ENCODE measurements around the gene FGFBP3.

Gene FGFBP3

GRCh38 chr10:91944880-91945630 lies 35.8 kb upstream of the FGFBP3 start:
- no peak overlapping the region for H3K4me3 ChIP-seq (ENCODE audit: severe bottlenecking)
- H3K9me3 ChIP-seq (ENCODE audit: severe bottlenecking) = no peaks in the 10 kb centered on the region
- H3K27ac ChIP-seq (ENCODE audit: poor library complexity, severe bottlenecking) = no peak overlapping the region
- no peaks in the 10 kb centered on the region for H3K4me1 ChIP-seq (ENCODE audit: insufficient read depth, poor library complexity, severe bottlenecking)
- DNase-seq (ENCODE audit: low spot score) = no peak
- ATAC-seq (ENCODE audit: low read depth) = no peak
- H3K27me3 ChIP-seq (ENCODE audit: insufficient read depth, poor library complexity, severe bottlenecking) = no peaks in the 10 kb centered on the region
- TF ChIP-seq CTCF (IDR thresholded peaks at IDR 0.05; ENCODE audit: poor library complexity, severe bottlenecking) = no peak
- peaks cover 55% of the 10 kb centered on the region for H3K36me3 ChIP-seq (ENCODE audit: low read depth)

GRCh38 chr10:91941426-91941825 lies 32.1 kb upstream of the FGFBP3 start:
- no peak for TF ChIP-seq CTCF (IDR thresholded peaks at IDR 0.05; ENCODE audit: poor library complexity, severe bottlenecking)
- DNase-seq (ENCODE audit: low spot score) = no peak
- Histone ChIP-seq H3K9me3 (ENCODE audit: severe bottlenecking) (no peaks in the 10 kb centered on the region), H3K4me1 (ENCODE audit: insufficient read depth, poor library complexity, severe bottlenecking) (peaks cover under 1% of the 10 kb centered on the region), H3K4me3 (ENCODE audit: severe bottlenecking) (no peak overlapping the region), H3K36me3 (ENCODE audit: low read depth) (peaks cover 65% of the 10 kb centered on the region), H3K27me3 (ENCODE audit: insufficient read depth, poor library complexity, severe bottlenecking) (no peaks in the 10 kb centered on the region), H3K27ac (ENCODE audit: poor library complexity, severe bottlenecking) (no peak overlapping the region)
- no peak for ATAC-seq (ENCODE audit: low read depth)

DNA sequence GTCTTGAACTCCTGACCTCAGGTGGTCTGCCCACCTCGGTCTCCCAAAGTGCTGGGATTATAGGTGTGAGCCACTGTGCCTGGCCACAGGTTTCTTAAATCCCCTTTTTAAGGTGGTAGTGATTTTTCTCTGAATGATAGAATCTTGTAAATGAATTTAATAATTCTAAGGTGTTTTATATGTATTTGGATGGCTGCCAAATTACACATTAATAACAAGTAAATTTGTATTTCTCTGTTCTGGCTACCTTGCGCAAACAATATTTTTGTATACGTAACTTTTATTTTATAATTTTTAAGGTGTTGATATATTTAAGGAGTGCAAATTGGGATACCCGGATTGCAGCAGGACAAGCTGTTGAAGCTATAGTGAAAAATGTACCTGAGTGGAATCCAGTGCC lies 30.4 kb upstream of the FGFBP3 start:
- H3K36me3 ChIP-seq (ENCODE audit: low read depth) = peaks cover 59% of the 10 kb centered on the region

DNA sequence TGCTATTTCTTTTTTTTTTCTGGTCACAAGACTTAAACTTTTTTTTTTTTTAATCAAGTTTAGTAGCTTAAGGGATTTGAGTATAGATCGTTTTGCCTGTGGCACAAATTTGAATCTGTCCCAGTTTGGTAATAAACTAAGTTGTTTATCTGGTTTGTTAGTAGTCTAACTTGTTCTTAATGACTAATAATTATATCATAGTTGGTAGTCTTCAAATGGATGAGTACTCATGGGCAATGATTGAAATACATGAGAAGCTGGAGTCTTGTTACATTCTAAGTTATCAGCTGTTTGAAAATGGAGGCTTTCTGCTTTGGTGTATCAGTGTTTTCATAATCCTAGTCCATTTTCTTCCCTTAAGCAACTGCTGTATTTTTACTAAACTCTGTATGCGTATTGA lies 26.6 kb upstream of the FGFBP3 start:
- H3K4me3 ChIP-seq (ENCODE audit: severe bottlenecking) = no peak overlapping the region

More for the DNA sequence above, 30.4 kb upstream of the FGFBP3 start:
- no peak for TF ChIP-seq CTCF (IDR thresholded peaks at IDR 0.05; ENCODE audit: poor library complexity, severe bottlenecking)
- H3K9me3 ChIP-seq (ENCODE audit: severe bottlenecking) = no peaks in the 10 kb centered on the region
- ATAC-seq (ENCODE audit: low read depth) (no peak), DNase-seq (ENCODE audit: low spot score) (no peak)
- no peak overlapping the region for H3K27ac ChIP-seq (ENCODE audit: poor library complexity, severe bottlenecking)
- peaks cover 12% of the 10 kb centered on the region for H3K4me1 ChIP-seq (ENCODE audit: insufficient read depth, poor library complexity, severe bottlenecking)
- no peaks in the 10 kb centered on the region for H3K27me3 ChIP-seq (ENCODE audit: insufficient read depth, poor library complexity, severe bottlenecking)
- no peak overlapping the region for H3K4me3 ChIP-seq (ENCODE audit: severe bottlenecking)

More for the DNA sequence above, 26.6 kb upstream of the FGFBP3 start:
- Histone ChIP-seq H3K4me1 (ENCODE audit: insufficient read depth, poor library complexity, severe bottlenecking) (peaks cover 15% of the 10 kb centered on the region), H3K27ac (ENCODE audit: poor library complexity, severe bottlenecking) (peak overlapping the region; percentile 8), H3K36me3 (ENCODE audit: low read depth) (peaks cover 42% of the 10 kb centered on the region), H3K27me3 (ENCODE audit: insufficient read depth, poor library complexity, severe bottlenecking) (no peaks in the 10 kb centered on the region), H3K9me3 (ENCODE audit: severe bottlenecking) (no peaks in the 10 kb centered on the region)
- peak; percentile 66 for ATAC-seq (ENCODE audit: low read depth)
- DNase-seq (ENCODE audit: low spot score) = no peak
- no peak for TF ChIP-seq CTCF (IDR thresholded peaks at IDR 0.05; ENCODE audit: poor library complexity, severe bottlenecking)
